Mucosa of gallbladder (tissue), 1 donor: ENCODE data around the gene SCG2. TPM values are rescaled to one million over a fixed set of nuclear protein-coding genes. Genes with fewer than 3 reads are reported as not detected.
A peak's percentile ranks its signal among the peaks of the same experiment; 100 is the strongest.

Experiments used
- DNase-seq: peaks from one replicate; pipeline ENCODE4 v3.0.0-alpha.2; 2020; ENCODE audit warnings: low spot score
- total RNA-seq: library from RNA; stranded (reverse); gene quantifications from one replicate; pipeline ENCODE4 v1.2.1, GENCODE V29; 2021
- donor health status: DM: no; HTN: no; CAD: no.

The SCG2 gene
- total RNA-seq, 1 donor from 2014 or later: 1.1 TPM

DNA sequence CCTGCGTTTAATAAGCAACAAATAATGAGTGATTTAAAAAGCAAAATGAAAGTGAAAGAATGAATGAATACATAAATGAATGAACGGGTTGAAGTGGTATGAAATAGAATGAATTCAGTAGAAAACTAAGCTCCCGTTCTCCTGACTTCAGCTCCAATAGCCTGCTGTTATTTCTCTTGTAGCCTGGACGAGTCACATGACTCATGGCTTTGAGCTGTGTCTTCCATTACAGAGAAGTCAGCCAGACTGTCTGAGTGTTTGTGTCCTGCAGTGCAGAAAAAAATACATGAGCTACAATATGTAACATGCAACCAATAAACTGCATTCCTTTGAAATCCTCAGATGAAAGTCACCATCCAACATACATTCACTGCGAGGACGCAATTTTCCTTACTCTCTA is 21.2 kb downstream of the SCG2 start:
- peak; percentile 19 for DNase-seq

- DNase-seq: no peak
Observed at GRCh38 chr2:223578846-223579245, 23.3 kb downstream of the SCG2 start.

GRCh38 chr2:223576873-223577272 is 25.3 kb downstream of the SCG2 start:
- no peak for DNase-seq

DNA sequence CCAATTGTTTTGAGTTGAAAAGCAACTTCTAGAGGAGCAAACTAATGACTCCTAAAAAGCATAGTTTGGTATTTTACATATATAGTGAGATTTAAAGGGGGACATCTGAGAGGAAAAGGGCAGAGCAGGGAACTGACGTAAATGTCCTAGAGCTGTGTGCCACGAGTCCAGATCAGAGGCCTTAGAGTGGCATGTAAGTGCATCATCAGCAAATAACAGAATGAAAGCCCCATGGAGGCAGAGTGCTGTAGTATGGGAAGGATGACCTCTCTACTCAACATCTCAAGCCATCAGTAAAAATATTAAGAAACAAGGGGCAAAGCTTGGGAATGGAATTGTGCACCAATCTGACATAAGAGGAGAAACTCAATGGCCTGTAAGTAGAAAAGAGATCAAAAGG is 31.4 kb downstream of the SCG2 start:
- DNase-seq: no peak

GRCh38 chr2:223566396-223566795 is 35.8 kb downstream of the SCG2 start:
- no peak for DNase-seq

DNA sequence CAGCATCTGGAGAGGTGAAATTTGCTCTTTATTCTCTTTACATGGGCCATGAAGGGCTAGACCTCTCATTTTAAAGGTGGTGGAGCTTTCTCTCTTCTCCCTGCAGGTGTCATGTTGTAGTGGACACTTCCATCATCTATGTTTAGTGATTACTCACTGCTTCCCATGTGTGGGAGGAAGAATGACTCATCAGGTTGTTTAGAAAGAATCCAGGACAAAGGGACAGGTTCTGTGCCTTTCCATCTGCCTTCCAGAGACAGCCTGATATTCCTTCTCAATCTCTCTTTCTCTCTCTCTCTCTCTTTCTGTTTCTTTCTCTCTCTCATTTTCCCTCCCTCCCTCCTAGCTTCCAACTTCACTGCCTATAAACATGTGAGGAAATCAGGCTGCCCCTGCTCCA is 38.7 kb downstream of the SCG2 start:
- DNase-seq: no peak

DNA sequence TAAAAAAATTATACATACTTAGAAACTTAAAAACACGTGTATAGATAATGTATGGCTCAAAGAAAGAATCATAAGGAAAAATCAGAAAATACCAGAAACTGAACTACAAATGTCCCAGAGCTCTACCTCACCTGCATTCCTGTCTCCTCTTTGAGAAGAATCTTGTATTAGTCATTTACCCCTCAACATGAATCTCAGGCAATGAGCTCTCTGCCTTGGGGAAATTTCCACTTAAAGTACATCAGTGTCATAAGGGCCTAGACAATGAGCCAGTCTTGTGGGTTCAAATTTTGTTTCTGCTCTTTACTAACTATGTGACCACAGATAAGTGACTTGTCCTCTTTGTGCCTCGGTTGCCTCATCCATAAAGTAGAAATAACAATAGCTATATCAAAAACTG is 40.1 kb downstream of the SCG2 start:
- DNase-seq: no peak

DNA sequence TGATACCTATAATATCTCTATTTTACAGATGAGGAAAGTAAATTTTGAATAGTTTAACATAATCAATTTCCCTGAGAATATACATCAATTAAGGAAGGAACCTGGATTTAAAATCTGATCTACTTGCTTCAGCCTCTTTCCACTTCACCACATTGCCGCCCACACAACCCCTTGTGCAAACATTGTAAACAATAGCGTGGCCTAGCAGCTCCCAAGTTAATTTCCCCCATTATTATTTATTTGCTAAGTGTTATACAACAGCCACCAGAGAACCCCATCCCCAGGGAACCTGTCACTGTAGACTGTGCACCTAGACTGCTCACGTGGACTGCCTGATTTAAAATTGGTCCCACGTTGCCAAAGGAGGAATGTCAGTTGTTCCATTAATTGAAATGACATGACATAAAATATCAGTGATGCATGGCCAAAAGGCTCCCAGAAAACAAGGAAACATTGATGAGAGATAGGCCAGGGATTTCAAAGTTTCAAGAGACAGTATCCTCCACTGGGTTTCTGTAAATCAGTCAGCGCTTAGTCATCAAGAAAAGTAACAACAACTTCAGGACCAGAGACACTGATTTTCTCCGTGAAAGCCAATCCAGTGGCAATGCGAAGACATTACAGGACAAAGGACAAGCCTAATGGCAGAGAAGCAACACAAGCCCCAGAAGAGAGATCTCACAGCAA is 41.3 kb downstream of the SCG2 start:
- no peak for DNase-seq

DNA sequence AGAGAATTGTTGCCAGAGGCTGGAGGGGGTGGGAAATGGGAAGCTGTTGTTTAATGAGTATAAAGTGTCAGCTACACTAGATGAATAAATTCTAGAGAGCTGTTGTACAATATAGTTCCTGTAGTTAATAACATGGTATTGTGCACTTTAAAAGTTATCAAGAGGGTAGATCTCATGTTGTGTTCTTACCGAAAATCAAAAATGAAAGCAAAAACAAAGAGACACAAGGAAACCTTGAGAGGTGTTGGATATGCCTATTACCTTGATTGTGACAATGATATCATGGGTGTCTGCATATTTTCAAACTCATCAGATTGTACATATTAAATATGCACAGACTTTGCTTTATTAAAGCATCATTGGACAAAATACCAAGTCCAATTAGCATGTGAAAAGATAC is 43.2 kb downstream of the SCG2 start:
- DNase-seq: no peak

DNA sequence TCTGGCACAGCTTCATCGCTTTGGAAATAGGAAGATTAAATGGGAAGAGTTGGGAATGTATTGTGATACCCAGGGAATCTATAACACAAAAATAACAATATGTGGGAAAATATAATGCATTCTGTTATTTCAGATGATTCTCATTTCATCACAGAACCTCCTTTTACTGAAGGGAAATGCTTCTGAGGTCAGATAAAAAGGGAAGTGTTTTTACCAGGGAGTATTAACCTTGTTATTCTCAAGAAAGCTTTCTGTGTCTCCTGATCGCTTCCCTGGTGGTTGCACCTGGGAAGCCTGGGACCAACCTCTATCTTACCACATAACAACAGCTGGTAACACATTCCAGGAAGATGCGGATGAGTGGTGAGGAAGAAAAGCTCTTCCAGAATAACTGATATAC is 47.2 kb downstream of the SCG2 start:
- DNase-seq: no peak

- DNase-seq: no peak
Observed at GRCh38 chr2:223549215-223549614, 52.9 kb downstream of the SCG2 start.

GRCh38 chr2:223548194-223548593 is 54.0 kb downstream of the SCG2 start:
- no peak for DNase-seq

Other genes starting within 250 kb of the SCG2 start
- gene AP1S3, start 235.2 kb upstream of the SCG2 start, total RNA-seq: 43.3 TPM